B cell (primary cell): ENCODE data around the gene ALMS1. TPM values are rescaled to one million over a fixed set of nuclear protein-coding genes. Genes with fewer than 3 reads are reported as not detected.
"Not testable (repeated sequence)": the region's sequence is repeated elsewhere in the genome, so short reads cannot be mapped to it uniquely, and the experiment has no call there.

Experiments
- ATAC-seq: fragments of 200-7000 bp; cut with Tn5 transposase; one replicate; pipeline ENCODE4 v1.10.0; 2021; ENCODE audit warnings: low read depth, mild to moderate bottlenecking, moderate number of reproducible peaks, moderate library complexity
- CTCF ChIA-PET: fragments of 350-600 bp; sonication (Branson Sonifier 250); formaldehyde crosslinking; loops from one replicate; lab custom pipeline; 2021; ENCODE audit warnings: antibody characterized with exemption, inconsistent platforms; lab: Charles Lee
- POLR2A ChIA-PET: fragments of 350-600 bp; sonication (Branson Sonifier 250); formaldehyde crosslinking; loops from one replicate; lab custom pipeline; 2021; ENCODE audit warnings: antibody characterized with exemption; lab: Charles Lee
- DNase-seq: peaks from one replicate; pipeline ENCODE4 v3.0.0; 2013
- H2AFZ ChIP-seq: 2 replicates; pipeline ENCODE4 v1.6.1; 2012; ENCODE audit warnings: mild to moderate bottlenecking, low read depth, low read length; ENCODE audit not compliant: insufficient read depth, poor library complexity, severe bottlenecking
- H3K27ac ChIP-seq, 2 donors: 1 replicate in 1 of 2; 2 replicates in 1 of 2; pipeline ENCODE4 v1.5.1; 2012 to 2013; ENCODE audit warnings: low read length in 2 of 2, mild to moderate bottlenecking in 2 of 2, moderate library complexity in 1 of 2
- H3K27me3 ChIP-seq, 4 experiments: fragments of 200-600 bp in 1 of 4; sonication (generic) in 1 of 4; replicated peaks in 1 of 4; 1 replicate in 2 of 4; 2 replicates in 2 of 4; pipeline versions ENCODE4 v1.6.1 to v1.7.0; 2013 to 2016; ENCODE audit warnings: low read length in 3 of 4, mild to moderate bottlenecking in 2 of 4, mixed read lengths in 1 of 4, moderate library complexity in 1 of 4; ENCODE audit not compliant: insufficient read depth in 4 of 4, control insufficient read depth in 3 of 4; ENCODE audit errors: control extremely low read depth in 1 of 4
- H3K36me3 ChIP-seq, 2 experiments: replicated peaks in 1 of 2; 1 replicate in 1 of 2; 2 replicates in 1 of 2; pipeline versions ENCODE4 v1.6.1 to v1.7.1; 2013; ENCODE audit warnings: low read length in 1 of 2; ENCODE audit not compliant: insufficient read depth in 2 of 2, control insufficient read depth in 1 of 2; ENCODE audit errors: control extremely low read depth in 1 of 2, extremely low read depth in 1 of 2
- H3K4me1 ChIP-seq, 2 donors: fragments of 200-600 bp in 1 of 2; sonication (generic) in 1 of 2; 1 replicate in 1 of 2; 2 replicates in 1 of 2; pipeline versions ENCODE4 v1.5.1 to v1.6.1; 2013 to 2017; ENCODE audit warnings: low read length in 2 of 2; ENCODE audit not compliant: control insufficient read depth in 2 of 2, insufficient read depth in 2 of 2
- H3K4me2 ChIP-seq: replicated peaks from 2 replicates; pipeline ENCODE3; 2012; ENCODE audit warnings: mild to moderate bottlenecking, low read depth, low read length; ENCODE audit not compliant: poor library complexity, severe bottlenecking
- H3K4me3 ChIP-seq, 5 experiments: fragments of 200-600 bp in 1 of 5; sonication (generic) in 1 of 5; 1 replicate in 3 of 5; 2 replicates in 2 of 5; pipeline versions ENCODE4 v1.5.1 to v1.7.0; 2011 to 2016; ENCODE audit warnings: low read length in 4 of 5, mild to moderate bottlenecking in 4 of 5, low read depth in 2 of 5, control low read depth in 1 of 5, moderate library complexity in 1 of 5; ENCODE audit not compliant: insufficient read depth in 1 of 5; ENCODE audit errors: control extremely low read depth in 1 of 5, extremely low read depth in 1 of 5
- H3K79me2 ChIP-seq: fragments of 200-600 bp; sonication (generic); one replicate; pipeline ENCODE4 v1.6.0; 2016; ENCODE audit warnings: low read length; ENCODE audit not compliant: control insufficient read depth, insufficient read depth
- H3K9ac ChIP-seq: fragments of 200-600 bp; sonication (generic); 2 replicates; pipeline ENCODE4 v1.6.1; 2017; ENCODE audit warnings: mild to moderate bottlenecking, low read length, moderate library complexity
- H3K9me3 ChIP-seq, 3 donors: one replicate each; pipeline versions ENCODE4 v1.6.1 to v1.7.1; 2013; ENCODE audit warnings: low read length in 2 of 3; ENCODE audit not compliant: control insufficient read depth in 2 of 3, insufficient read depth in 1 of 3; ENCODE audit errors: control extremely low read depth in 1 of 3
- H4K20me1 ChIP-seq: 2 replicates; pipeline ENCODE4 v1.6.0; 2012; ENCODE audit warnings: mild to moderate bottlenecking, low read length; ENCODE audit not compliant: insufficient read depth, control insufficient read depth, poor library complexity, severe bottlenecking
- H3K27ac Mint-ChIP-seq: one replicate; pipeline ENCODE4 v1.8.0; 2021; ENCODE audit warnings: mixed read lengths
- H3K27me3 Mint-ChIP-seq: one replicate; pipeline ENCODE4 v1.8.0; 2021; ENCODE audit warnings: mixed read lengths
- H3K4me1 Mint-ChIP-seq: one replicate; pipeline ENCODE4 v1.8.0; 2021; ENCODE audit warnings: mixed read lengths
- H3K4me3 Mint-ChIP-seq: one replicate; pipeline ENCODE4 v1.8.0; 2021; ENCODE audit warnings: mixed read lengths
- H3K9me3 Mint-ChIP-seq: one replicate; pipeline ENCODE4 v1.8.0; 2022; ENCODE audit warnings: mixed read lengths; ENCODE audit not compliant: insufficient read depth
- EZH2 ChIP-seq: IDR thresholded peaks from 2 replicates; pipeline ENCODE4 v1.6.1; 2012; ENCODE audit warnings: borderline replicate concordance, low read depth, mild to moderate bottlenecking, moderate library complexity, low read length; ENCODE audit not compliant: insufficient read depth, poor library complexity, severe bottlenecking
- WGBS: methylation state at CpG from one replicate; pipeline ENCODE4 v1.1.5; 2013; ENCODE audit warnings: missing lambda C conversion rate; ENCODE audit not compliant: insufficient coverage; 5-methylcytosine and 5-hydroxymethylcytosine counted together
- intact Hi-C: fragments of 100-400 bp; cut with micrococcal nuclease; formaldehyde crosslinking; loops from one replicate; pipeline ENCODE4 v1.10.0; 2022
- polyA plus RNA-seq: library from polyadenylated mRNA; depleted of rRNA; stranded (reverse); fragments of >200 nt; gene quantifications from 2 replicates; pipeline ENCODE4 v1.2.3, GENCODE V29; 2012
- total RNA-seq, 2 donors: library from RNA; stranded (reverse); fragments of 120-200 nt in 1 of 2; gene quantifications; 1 replicate in 1 of 2; 2 replicates in 1 of 2; pipeline versions ENCODE4 v1.2.3 to v1.2.4, GENCODE V29; 2013 to 2022
- TF ChIP-seq, protein P1 (sequence below): fragments of 200-600 bp; IDR thresholded peaks from one replicate; pipeline ENCODE4 v1.8.0; 2022; ENCODE audit warnings: antibody characterized with exemption, mild to moderate bottlenecking

Gene ALMS1
- total and polyA plus RNA-seq, 2 donors (not counting 1 experiment from before 2014, with no cell fraction given) = 4.8 to 32.1 TPM

DNA sequence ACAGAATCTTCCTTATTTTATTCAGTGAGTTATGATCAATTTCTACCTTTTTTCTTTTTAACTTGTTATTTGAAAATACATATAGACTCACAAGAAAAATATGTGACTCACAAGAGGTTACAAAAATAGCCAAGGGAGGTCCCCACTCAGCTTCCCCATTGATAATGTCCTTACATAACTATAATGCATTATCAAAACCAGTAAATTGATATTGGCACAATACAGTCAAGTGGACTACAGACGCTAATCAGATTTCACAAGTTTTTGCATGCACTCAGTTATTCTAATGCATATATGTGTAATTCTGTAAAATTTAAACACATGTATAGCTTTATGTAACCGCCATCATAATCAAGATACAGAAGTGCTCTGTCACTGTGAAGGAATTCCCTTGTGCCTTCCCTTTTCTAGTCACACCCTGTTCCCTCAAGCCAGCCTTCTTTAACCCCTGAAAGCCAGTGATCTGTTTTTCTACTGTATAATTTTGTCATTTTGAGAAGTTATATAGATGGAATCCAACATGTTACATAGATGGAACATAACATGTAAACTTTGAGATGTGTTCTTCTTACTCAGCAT lies 118.4 kb downstream of the ALMS1 start:
- H3K4me2 ChIP-seq = no peak overlapping the region
- H3K27ac ChIP-seq = no peak overlapping the region
- peaks cover 2% of the 10 kb centered on the region for H3K79me2 ChIP-seq
- WGBS = no CpG with 5 or more reads among the region's 2 CpGs
- intact Hi-C loops = no loop called here
- no peak for ATAC-seq
- Mint-ChIP-seq H3K9me3 (peaks cover 8% of the 10 kb centered on the region), H3K27me3 (no peaks in the 10 kb centered on the region), H3K4me3 (no peak overlapping the region), H3K27ac (no peak overlapping the region), H3K4me1 (no peaks in the 10 kb centered on the region)
- no peaks in the 10 kb centered on the region for H3K9me3 ChIP-seq
- no peak overlapping the region for H3K4me3 ChIP-seq
- ChIA-PET POLR2A (no interaction called here), CTCF (no interaction called here)
- H3K27me3 ChIP-seq = no peaks in the 10 kb centered on the region
- H4K20me1 ChIP-seq = no peaks in the 10 kb centered on the region
- H3K9ac ChIP-seq = no peak overlapping the region
- no peaks in the 10 kb centered on the region for H3K4me1 ChIP-seq
- no peak overlapping the region for H2AFZ ChIP-seq
- no peak for TF ChIP-seq EZH2
- TF ChIP-seq, protein P1, sequence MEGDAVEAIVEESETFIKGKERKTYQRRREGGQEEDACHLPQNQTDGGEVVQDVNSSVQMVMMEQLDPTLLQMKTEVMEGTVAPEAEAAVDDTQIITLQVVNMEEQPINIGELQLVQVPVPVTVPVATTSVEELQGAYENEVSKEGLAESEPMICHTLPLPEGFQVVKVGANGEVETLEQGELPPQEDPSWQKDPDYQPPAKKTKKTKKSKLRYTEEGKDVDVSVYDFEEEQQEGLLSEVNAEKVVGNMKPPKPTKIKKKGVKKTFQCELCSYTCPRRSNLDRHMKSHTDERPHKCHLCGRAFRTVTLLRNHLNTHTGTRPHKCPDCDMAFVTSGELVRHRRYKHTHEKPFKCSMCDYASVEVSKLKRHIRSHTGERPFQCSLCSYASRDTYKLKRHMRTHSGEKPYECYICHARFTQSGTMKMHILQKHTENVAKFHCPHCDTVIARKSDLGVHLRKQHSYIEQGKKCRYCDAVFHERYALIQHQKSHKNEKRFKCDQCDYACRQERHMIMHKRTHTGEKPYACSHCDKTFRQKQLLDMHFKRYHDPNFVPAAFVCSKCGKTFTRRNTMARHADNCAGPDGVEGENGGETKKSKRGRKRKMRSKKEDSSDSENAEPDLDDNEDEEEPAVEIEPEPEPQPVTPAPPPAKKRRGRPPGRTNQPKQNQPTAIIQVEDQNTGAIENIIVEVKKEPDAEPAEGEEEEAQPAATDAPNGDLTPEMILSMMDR = no peak
- no peak for DNase-seq
- H3K36me3 ChIP-seq = no peaks in the 10 kb centered on the region

DNA sequence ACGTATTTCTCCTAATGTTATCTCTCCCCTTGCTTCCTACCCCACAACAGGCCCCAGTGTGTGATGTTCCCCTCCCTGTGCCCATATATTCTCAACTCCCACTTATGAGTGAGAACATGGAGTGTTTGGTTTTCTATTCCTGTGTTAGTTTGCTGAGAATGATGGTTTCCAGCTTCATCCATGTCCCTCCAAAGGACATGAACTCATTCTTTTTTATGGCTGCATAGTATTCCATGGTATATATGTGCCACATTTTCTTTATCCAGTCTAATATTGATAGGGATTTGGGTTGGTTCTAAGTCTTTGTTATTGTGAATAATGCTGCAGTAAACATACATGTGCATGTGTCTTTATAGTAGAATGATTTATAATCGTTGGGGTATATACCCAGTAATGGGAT lies 119.2 kb downstream of the ALMS1 start:
- not testable (repeated sequence) for DNase-seq

DNA sequence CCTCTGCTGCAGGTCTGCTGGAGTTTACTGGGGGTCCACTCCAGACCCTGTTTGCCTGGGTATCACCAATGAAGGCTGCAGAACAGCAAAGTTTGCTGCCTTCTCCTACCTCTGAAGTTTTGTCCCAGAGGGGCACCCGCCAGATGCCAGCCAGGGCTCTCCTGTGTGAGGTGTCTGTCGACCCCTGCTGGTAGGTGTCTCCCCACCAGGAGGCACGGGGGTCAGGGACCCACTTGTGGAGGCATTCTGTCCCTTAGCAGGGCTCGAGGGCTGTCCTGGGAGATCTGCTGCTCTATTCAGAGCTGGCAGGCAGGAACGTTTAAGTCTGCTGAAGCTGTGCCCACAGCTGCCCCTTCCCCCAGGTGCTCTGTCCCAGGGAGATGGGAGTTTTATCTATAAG lies 124.8 kb downstream of the ALMS1 start:
- H3K36me3 ChIP-seq, H3K4me2 ChIP-seq, H3K27me3 Mint-ChIP-seq, H3K4me3 Mint-ChIP-seq, H3K9ac ChIP-seq, ATAC-seq, intact Hi-C loops, H3K4me1 Mint-ChIP-seq, POLR2A ChIA-PET, H4K20me1 ChIP-seq, H2AFZ ChIP-seq, H3K27ac ChIP-seq, H3K27me3 ChIP-seq, H3K4me1 ChIP-seq, CTCF ChIA-PET, DNase-seq, H3K4me3 ChIP-seq, H3K27ac Mint-ChIP-seq, H3K79me2 ChIP-seq: not testable (repeated sequence)
- peaks cover 14% of the 10 kb centered on the region for H3K9me3 Mint-ChIP-seq
- H3K9me3 ChIP-seq = peaks cover 1 to 12% (median 1%) of the 10 kb centered on the region in 3 donors
- WGBS = 90% methylated on average over 5 of the region's 5 CpGs

More for the DNA sequence above, 119.2 kb downstream of the ALMS1 start:
- H4K20me1 ChIP-seq, CTCF ChIA-PET, H3K4me2 ChIP-seq, H3K27me3 ChIP-seq, H3K4me1 ChIP-seq, H3K4me3 ChIP-seq, H3K79me2 ChIP-seq, H2AFZ ChIP-seq, H3K4me3 Mint-ChIP-seq, H3K4me1 Mint-ChIP-seq, H3K9me3 ChIP-seq, H3K27ac Mint-ChIP-seq, H3K27me3 Mint-ChIP-seq, POLR2A ChIA-PET, intact Hi-C loops, H3K27ac ChIP-seq, ATAC-seq, H3K9ac ChIP-seq, H3K36me3 ChIP-seq: not testable (repeated sequence)
- no CpG with 5 or more reads among the region's 2 CpGs for WGBS
- H3K9me3 Mint-ChIP-seq = peaks cover 12% of the 10 kb centered on the region
